GM23338 (cell line): ENCODE data around the gene FNDC3B. TPM values are rescaled to one million over a fixed set of nuclear protein-coding genes. Genes with fewer than 3 reads are reported as not detected.

Experiments
- ATAC-seq: fragments of 200-7000 bp; cut with Tn5 transposase; 3 replicates; pipeline ENCODE4 v1.9.1; 2020
- DNase-seq: peaks from one replicate; pipeline ENCODE4 v3.0.0-alpha.2; 2015; ENCODE audit warnings: low spot score
- H2AFZ ChIP-seq: fragments of 200-600 bp; sonication (generic); 2 replicates; pipeline ENCODE4 v1.8.0; 2016; ENCODE audit warnings: antibody characterized with exemption, mild to moderate bottlenecking, moderate library complexity
- H3F3A ChIP-seq: fragments of 200-600 bp; sonication (generic); replicated peaks from 2 replicates; pipeline ENCODE4 v1.8.0; 2017; ENCODE audit warnings: antibody characterized with exemption, mixed run types, low read depth
- H3K27ac ChIP-seq: fragments of 200-600 bp; sonication (generic); 2 replicates; pipeline ENCODE4 v1.6.1; 2016; ENCODE audit warnings: low read depth
- H3K27me3 ChIP-seq: fragments of 200-600 bp; sonication (generic); 2 replicates; pipeline ENCODE4 v1.8.0; 2016; ENCODE audit warnings: mild to moderate bottlenecking, mixed run types, moderate library complexity; ENCODE audit not compliant: insufficient read depth
- H3K36me3 ChIP-seq: fragments of 200-600 bp; sonication (generic); 2 replicates; pipeline ENCODE4 v1.8.0; 2016; ENCODE audit warnings: mild to moderate bottlenecking; ENCODE audit not compliant: insufficient read depth
- H3K4me1 ChIP-seq: fragments of 200-600 bp; sonication (generic); 2 replicates; pipeline ENCODE4 v1.8.0; 2016; ENCODE audit warnings: mild to moderate bottlenecking, moderate library complexity; ENCODE audit not compliant: insufficient read depth
- H3K4me2 ChIP-seq: fragments of 200-600 bp; sonication (generic); 2 replicates; pipeline ENCODE4 v1.7.1; 2017; ENCODE audit warnings: mixed run types
- H3K4me3 ChIP-seq: fragments of 200-600 bp; sonication (generic); 2 replicates; pipeline ENCODE4 v1.6.1; 2016; ENCODE audit warnings: mixed run types
- H3K79me2 ChIP-seq: fragments of 200-600 bp; sonication (generic); replicated peaks from 2 replicates; pipeline ENCODE4 v1.8.0; 2017; ENCODE audit warnings: mild to moderate bottlenecking; ENCODE audit not compliant: insufficient read depth
- H3K9me2 ChIP-seq: fragments of 200-600 bp; sonication (generic); 2 replicates; pipeline ENCODE4 v1.8.0; 2017; ENCODE audit not compliant: insufficient read depth
- H4K20me1 ChIP-seq: fragments of 200-600 bp; sonication (generic); replicated peaks from 2 replicates; pipeline ENCODE4 v1.8.0; 2017; ENCODE audit warnings: mild to moderate bottlenecking; ENCODE audit not compliant: insufficient read depth
- H3K27ac Mint-ChIP-seq: 2 replicates; pipeline ENCODE4 v1.8.0; 2020; ENCODE audit warnings: inconsistent platforms, mild to moderate bottlenecking, moderate library complexity, mixed read lengths
- H3K27me3 Mint-ChIP-seq: 3 replicates; pipeline ENCODE4 v1.8.0; 2022; ENCODE audit warnings: low read depth, mild to moderate bottlenecking, moderate library complexity, mixed read lengths, inconsistent platforms; ENCODE audit not compliant: insufficient read depth, poor library complexity
- H3K36me3 Mint-ChIP-seq: 3 replicates; pipeline ENCODE4 v1.8.0; 2021; ENCODE audit warnings: low read depth, mild to moderate bottlenecking, inconsistent platforms, moderate library complexity, mixed read lengths
- H3K4me1 Mint-ChIP-seq: 3 replicates; pipeline ENCODE4 v1.8.0; 2020; ENCODE audit warnings: mild to moderate bottlenecking, inconsistent platforms, mixed read lengths
- H3K4me3 Mint-ChIP-seq: 3 replicates; pipeline ENCODE4 v1.8.0; 2021; ENCODE audit warnings: moderate library complexity, mild to moderate bottlenecking, inconsistent platforms, mixed read lengths
- H3K9me3 Mint-ChIP-seq: 3 replicates; pipeline ENCODE4 v1.8.0; 2020; ENCODE audit warnings: moderate library complexity, mild to moderate bottlenecking, inconsistent platforms, mixed read lengths
- CREB1 ChIP-seq: fragments of 250-450 bp; sonication (Bioruptor Pico); IDR thresholded peaks from 2 replicates; pipeline ENCODE4 v1.5.0; 2020; ENCODE audit warnings: low read depth, mild to moderate bottlenecking, moderate library complexity
- ETS1 ChIP-seq: IDR thresholded peaks from 2 replicates; pipeline ENCODE4 v1.6.1; 2016; ENCODE audit warnings: antibody characterized with exemption
- EZH2 ChIP-seq: fragments of 200-600 bp; sonication (generic); IDR thresholded peaks from one replicate; pipeline ENCODE4 v1.8.0; 2017; ENCODE audit warnings: antibody characterized with exemption, mild to moderate bottlenecking, low read depth; ENCODE audit not compliant: unreplicated experiment
- EZH2phosphoT487 ChIP-seq: fragments of 200-600 bp; sonication (generic); IDR thresholded peaks from one replicate; pipeline ENCODE4 v1.8.1; 2018; ENCODE audit warnings: antibody characterized with exemption; ENCODE audit not compliant: unreplicated experiment
- NANOG ChIP-seq: IDR thresholded peaks from 2 replicates; pipeline ENCODE4 v1.6.1; 2016; ENCODE audit warnings: antibody characterized with exemption, borderline replicate concordance
- POLR2AphosphoS5 ChIP-seq: IDR thresholded peaks from 2 replicates; pipeline ENCODE4 v1.6.1; 2016; ENCODE audit warnings: antibody characterized with exemption, low read depth
- REST ChIP-seq: IDR thresholded peaks from one replicate; pipeline ENCODE4 v1.6.1; 2018; ENCODE audit warnings: antibody characterized with exemption; ENCODE audit not compliant: unreplicated experiment
- ZNF331 ChIP-seq: fragments of 250-450 bp; sonication (Bioruptor Pico); IDR thresholded peaks from 2 replicates; pipeline ENCODE4 v1.5.0; 2020; ENCODE audit warnings: low read depth, mild to moderate bottlenecking, moderate library complexity
- ZNF462 ChIP-seq: fragments of 250-450 bp; sonication (Bioruptor Pico); IDR thresholded peaks from 2 replicates; pipeline ENCODE4 v1.5.0; 2020; ENCODE audit warnings: mild to moderate bottlenecking, moderate library complexity
- polyA plus RNA-seq: library from polyadenylated mRNA; unstranded; fragments of >200 nt; fragmentation: Nextera tagmentation; extraction: Ambion mirVana; gene quantifications from 2 replicates; pipeline ENCODE4 v1.2.1, GENCODE V29; 2016
- total RNA-seq: library from RNA; depleted of rRNA; stranded (reverse); fragments of >200 nt; shearing (Covaris generic); gene quantifications from 2 replicates; pipeline ENCODE4 v1.2.3, GENCODE V29; 2014

FNDC3B gene
- total and polyA plus RNA-seq, 2 experiments from 2014 or later, result 19.1 to 55.4 TPM

- TF ChIP-seq REST (no peak), ETS1 (no peak)
Measured at GRCh38 chr3:172355836-172356235, 316.5 kb downstream of the FNDC3B start (continued).

- no peaks in the 10 kb centered on the region for H4K20me1 ChIP-seq
- no peaks in the 10 kb centered on the region; the same call in 1 of the 2 replicates for H3K36me3 ChIP-seq
- no peak overlapping the region for H2AFZ ChIP-seq
- no peak overlapping the region for H3K27ac ChIP-seq
- no peak for DNase-seq
- H3K27me3 ChIP-seq, result no peaks in the 10 kb centered on the region
- H3K4me3 ChIP-seq, result no peak overlapping the region
- no peaks in the 10 kb centered on the region for H3K9me3 Mint-ChIP-seq
- H3K79me2 ChIP-seq, result no peaks in the 10 kb centered on the region
- H3K27ac Mint-ChIP-seq, result no peak overlapping the region
- H3K9me2 ChIP-seq, result 0 out of 2 replicates have a peak, but pooled peaks cover 2% of the 10 kb centered on the region
- H3K4me1 ChIP-seq, result no peaks in the 10 kb centered on the region
- peaks cover 39% of the 10 kb centered on the region for H3K36me3 Mint-ChIP-seq
- H3K4me1 Mint-ChIP-seq, result no peaks in the 10 kb centered on the region
- no peak overlapping the region for H3K4me3 Mint-ChIP-seq
- H3K4me2 ChIP-seq, result no peak overlapping the region
- ATAC-seq, result no peak
- peaks cover 2% of the 10 kb centered on the region for H3K27me3 Mint-ChIP-seq
- no peaks in the 10 kb centered on the region for H3F3A ChIP-seq
- TF ChIP-seq ZNF331, result no peak
- no peak for TF ChIP-seq EZH2phosphoT487
- TF ChIP-seq ETS1, result no peak
- TF ChIP-seq CREB1 (CRISPR knock-in tag), result no peak
- TF ChIP-seq ZNF462 (CRISPR knock-in tag), result no peak
- TF ChIP-seq REST, result no peak
- no peak for TF ChIP-seq NANOG
- no peak for TF ChIP-seq EZH2
- no peak for TF ChIP-seq POLR2AphosphoS5
Measured at GRCh38 chr3:172356427-172356826, 317.0 kb downstream of the FNDC3B start.
